ENCODE data around the gene HAPLN3.
"Not testable (repeated sequence)": the region's sequence is repeated elsewhere in the genome, so short reads cannot be mapped to it uniquely, and the experiment has no call there.

- TF ChIP-seq, protein P1, sequence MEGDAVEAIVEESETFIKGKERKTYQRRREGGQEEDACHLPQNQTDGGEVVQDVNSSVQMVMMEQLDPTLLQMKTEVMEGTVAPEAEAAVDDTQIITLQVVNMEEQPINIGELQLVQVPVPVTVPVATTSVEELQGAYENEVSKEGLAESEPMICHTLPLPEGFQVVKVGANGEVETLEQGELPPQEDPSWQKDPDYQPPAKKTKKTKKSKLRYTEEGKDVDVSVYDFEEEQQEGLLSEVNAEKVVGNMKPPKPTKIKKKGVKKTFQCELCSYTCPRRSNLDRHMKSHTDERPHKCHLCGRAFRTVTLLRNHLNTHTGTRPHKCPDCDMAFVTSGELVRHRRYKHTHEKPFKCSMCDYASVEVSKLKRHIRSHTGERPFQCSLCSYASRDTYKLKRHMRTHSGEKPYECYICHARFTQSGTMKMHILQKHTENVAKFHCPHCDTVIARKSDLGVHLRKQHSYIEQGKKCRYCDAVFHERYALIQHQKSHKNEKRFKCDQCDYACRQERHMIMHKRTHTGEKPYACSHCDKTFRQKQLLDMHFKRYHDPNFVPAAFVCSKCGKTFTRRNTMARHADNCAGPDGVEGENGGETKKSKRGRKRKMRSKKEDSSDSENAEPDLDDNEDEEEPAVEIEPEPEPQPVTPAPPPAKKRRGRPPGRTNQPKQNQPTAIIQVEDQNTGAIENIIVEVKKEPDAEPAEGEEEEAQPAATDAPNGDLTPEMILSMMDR (IDR thresholded peaks at IDR 0.05): not testable (repeated sequence)
- not testable (repeated sequence) for TF ChIP-seq POLR2A (IDR thresholded peaks at IDR 0.05)
These were observed 32.8 kb upstream of the HAPLN3 start for GRCh38 chr15:88928192-88928591.

All from tibial nerve (tissue), 3 donors.